Measurements from ENCODE around the gene LGALS16.
"Not testable (repeated sequence)": the region's sequence is repeated elsewhere in the genome, so short reads cannot be mapped to it uniquely, and the experiment has no call there.

LGALS16 gene

GRCh38 chr19:39643591-39643990 lies 12.1 kb upstream of the LGALS16 start:
- no peak overlapping the region for H3K4me3 ChIP-seq (ENCODE audit: low read depth, low read length)
- no peaks in the 10 kb centered on the region for H3K4me1 ChIP-seq (ENCODE audit: control insufficient read depth, insufficient read depth, low read length)
- H3K27ac ChIP-seq (ENCODE audit: low read depth, low read length), result no peak overlapping the region
- H3K9me3 ChIP-seq (ENCODE audit: control insufficient read depth, insufficient read depth, low read depth, low read length), result no peaks in the 10 kb centered on the region
- peaks cover 20% of the 10 kb centered on the region for H3K27me3 ChIP-seq (ENCODE audit: control insufficient read depth, insufficient read depth, low read length)
- H3K36me3 ChIP-seq (ENCODE audit: control insufficient read depth, insufficient read depth, low read length), result no peaks in the 10 kb centered on the region
- no peak overlapping the region for H3K9ac ChIP-seq (ENCODE audit: low read length)

- H3K9me3 ChIP-seq (ENCODE audit: control insufficient read depth, insufficient read depth, low read depth, low read length), result no peaks in the 10 kb centered on the region
- H3K36me3 ChIP-seq (ENCODE audit: control insufficient read depth, insufficient read depth, low read length), result no peaks in the 10 kb centered on the region
- H3K27me3 ChIP-seq (ENCODE audit: control insufficient read depth, insufficient read depth, low read length), result peaks cover 19% of the 10 kb centered on the region
- H3K4me3 ChIP-seq (ENCODE audit: low read depth, low read length), result no peak overlapping the region
- H3K4me1 ChIP-seq (ENCODE audit: control insufficient read depth, insufficient read depth, low read length), result no peaks in the 10 kb centered on the region
- no peak overlapping the region for H3K27ac ChIP-seq (ENCODE audit: low read depth, low read length)
- no peak overlapping the region for H3K9ac ChIP-seq (ENCODE audit: low read length)
Observed at GRCh38 chr19:39645800-39646411, 9.8 kb upstream of the LGALS16 start.

- H3K9me3 ChIP-seq (ENCODE audit: control insufficient read depth, insufficient read depth, low read depth, low read length), result no peaks in the 10 kb centered on the region
- no peaks in the 10 kb centered on the region for H3K4me1 ChIP-seq (ENCODE audit: control insufficient read depth, insufficient read depth, low read length)
- H3K27ac ChIP-seq (ENCODE audit: low read depth, low read length), result no peak overlapping the region
- no peak overlapping the region for H3K4me3 ChIP-seq (ENCODE audit: low read depth, low read length)
- H3K36me3 ChIP-seq (ENCODE audit: control insufficient read depth, insufficient read depth, low read length), result no peaks in the 10 kb centered on the region
- H3K27me3 ChIP-seq (ENCODE audit: control insufficient read depth, insufficient read depth, low read length), result peaks cover 7% of the 10 kb centered on the region; the same call in 1 of the 2 replicates
- H3K9ac ChIP-seq (ENCODE audit: low read length), result no peak overlapping the region
Observed at GRCh38 chr19:39647918-39648317, 7.8 kb upstream of the LGALS16 start.

GRCh38 chr19:39659791-39660190 lies 4.1 kb downstream of the LGALS16 start:
- no peak overlapping the region for H3K4me3 ChIP-seq (ENCODE audit: low read depth, low read length)
- H3K36me3 ChIP-seq (ENCODE audit: control insufficient read depth, insufficient read depth, low read length), result no peaks in the 10 kb centered on the region
- no peaks in the 10 kb centered on the region for H3K9me3 ChIP-seq (ENCODE audit: control insufficient read depth, insufficient read depth, low read depth, low read length)
- no peak overlapping the region for H3K9ac ChIP-seq (ENCODE audit: low read length)
- no peak overlapping the region for H3K27ac ChIP-seq (ENCODE audit: low read depth, low read length)
- H3K27me3 ChIP-seq (ENCODE audit: control insufficient read depth, insufficient read depth, low read length), result peaks cover 46% of the 10 kb centered on the region
- H3K4me1 ChIP-seq (ENCODE audit: control insufficient read depth, insufficient read depth, low read length), result no peaks in the 10 kb centered on the region

- Histone ChIP-seq H3K9ac (ENCODE audit: low read length) (no peak overlapping the region), H3K9me3 (ENCODE audit: control insufficient read depth, insufficient read depth, low read depth, low read length) (peaks cover 5% of the 10 kb centered on the region; the same call in 1 of the 2 replicates), H3K27ac (ENCODE audit: low read depth, low read length) (no peak overlapping the region), H3K36me3 (ENCODE audit: control insufficient read depth, insufficient read depth, low read length) (no peaks in the 10 kb centered on the region), H3K4me3 (ENCODE audit: low read depth, low read length) (no peak overlapping the region), H3K4me1 (ENCODE audit: control insufficient read depth, insufficient read depth, low read length) (no peaks in the 10 kb centered on the region), H3K27me3 (ENCODE audit: control insufficient read depth, insufficient read depth, low read length) (peaks cover 40% of the 10 kb centered on the region)
Observed at GRCh38 chr19:39660661-39661060, 4.9 kb downstream of the LGALS16 start.

- Histone ChIP-seq H3K4me1 (ENCODE audit: control insufficient read depth, insufficient read depth, low read length) (no peaks in the 10 kb centered on the region), H3K9me3 (ENCODE audit: control insufficient read depth, insufficient read depth, low read depth, low read length) (peaks cover 10% of the 10 kb centered on the region; the same call in 1 of the 2 replicates), H3K36me3 (ENCODE audit: control insufficient read depth, insufficient read depth, low read length) (no peaks in the 10 kb centered on the region), H3K9ac (ENCODE audit: low read length) (no peak overlapping the region), H3K4me3 (ENCODE audit: low read depth, low read length) (no peak overlapping the region), H3K27me3 (ENCODE audit: control insufficient read depth, insufficient read depth, low read length) (peaks cover 31% of the 10 kb centered on the region), H3K27ac (ENCODE audit: low read depth, low read length) (no peak overlapping the region)
Observed at GRCh38 chr19:39661565-39661964, 5.9 kb downstream of the LGALS16 start.

- not testable (repeated sequence) for H3K9me3 ChIP-seq (ENCODE audit: control insufficient read depth, insufficient read depth, low read depth, low read length); H3K27ac ChIP-seq (ENCODE audit: low read depth, low read length); H3K4me3 ChIP-seq (ENCODE audit: low read depth, low read length); H3K4me1 ChIP-seq (ENCODE audit: control insufficient read depth, insufficient read depth, low read length); H3K27me3 ChIP-seq (ENCODE audit: control insufficient read depth, insufficient read depth, low read length); H3K9ac ChIP-seq (ENCODE audit: low read length); H3K36me3 ChIP-seq (ENCODE audit: control insufficient read depth, insufficient read depth, low read length)
Observed at GRCh38 chr19:39669860-39670259, 14.1 kb downstream of the LGALS16 start.

GRCh38 chr19:39670998-39671397 lies 15.3 kb downstream of the LGALS16 start:
- peaks cover 4% of the 10 kb centered on the region; the same call in 1 of the 2 replicates for H3K4me1 ChIP-seq (ENCODE audit: control insufficient read depth, insufficient read depth, low read length)
- H3K27ac ChIP-seq (ENCODE audit: low read depth, low read length), result no peak overlapping the region
- H3K9me3 ChIP-seq (ENCODE audit: control insufficient read depth, insufficient read depth, low read depth, low read length), result peaks cover 1% of the 10 kb centered on the region; the same call in 1 of the 2 replicates
- H3K9ac ChIP-seq (ENCODE audit: low read length), result no peak overlapping the region
- H3K27me3 ChIP-seq (ENCODE audit: control insufficient read depth, insufficient read depth, low read length), result no peaks in the 10 kb centered on the region; the same call in 1 of the 2 replicates
- no peak overlapping the region for H3K4me3 ChIP-seq (ENCODE audit: low read depth, low read length)
- H3K36me3 ChIP-seq (ENCODE audit: control insufficient read depth, insufficient read depth, low read length), result no peaks in the 10 kb centered on the region

GRCh38 chr19:39671739-39672363 lies 16.1 kb downstream of the LGALS16 start:
- Histone ChIP-seq H3K27me3 (ENCODE audit: control insufficient read depth, insufficient read depth, low read length) (no peaks in the 10 kb centered on the region; the same call in 1 of the 2 replicates), H3K9ac (ENCODE audit: low read length) (no peak overlapping the region), H3K9me3 (ENCODE audit: control insufficient read depth, insufficient read depth, low read depth, low read length) (no peaks in the 10 kb centered on the region), H3K4me1 (ENCODE audit: control insufficient read depth, insufficient read depth, low read length) (peaks cover 4% of the 10 kb centered on the region; the same call in 1 of the 2 replicates), H3K36me3 (ENCODE audit: control insufficient read depth, insufficient read depth, low read length) (no peaks in the 10 kb centered on the region), H3K27ac (ENCODE audit: low read depth, low read length) (no peak overlapping the region), H3K4me3 (ENCODE audit: low read depth, low read length) (no peak overlapping the region)

- Histone ChIP-seq H3K27me3 (ENCODE audit: control insufficient read depth, insufficient read depth, low read length) (no peaks in the 10 kb centered on the region; the same call in 1 of the 2 replicates), H3K9me3 (ENCODE audit: control insufficient read depth, insufficient read depth, low read depth, low read length) (no peaks in the 10 kb centered on the region), H3K36me3 (ENCODE audit: control insufficient read depth, insufficient read depth, low read length) (no peaks in the 10 kb centered on the region), H3K27ac (ENCODE audit: low read depth, low read length) (no peak overlapping the region), H3K4me3 (ENCODE audit: low read depth, low read length) (no peak overlapping the region), H3K9ac (ENCODE audit: low read length) (no peak overlapping the region), H3K4me1 (ENCODE audit: control insufficient read depth, insufficient read depth, low read length) (peaks cover 4% of the 10 kb centered on the region; the same call in 1 of the 2 replicates)
Observed at GRCh38 chr19:39672473-39672872, 16.8 kb downstream of the LGALS16 start.

GRCh38 chr19:39673862-39674261 lies 18.1 kb downstream of the LGALS16 start:
- not testable (repeated sequence) for H3K27ac ChIP-seq (ENCODE audit: low read depth, low read length); H3K4me1 ChIP-seq (ENCODE audit: control insufficient read depth, insufficient read depth, low read length)
- peaks cover 11% of the 10 kb centered on the region; the same call in 1 of the 2 replicates for H3K27me3 ChIP-seq (ENCODE audit: control insufficient read depth, insufficient read depth, low read length)

More at GRCh38 chr19:39673862-39674261, 18.1 kb downstream of the LGALS16 start:
- H3K36me3 ChIP-seq (ENCODE audit: control insufficient read depth, insufficient read depth, low read length); H3K9ac ChIP-seq (ENCODE audit: low read length); H3K9me3 ChIP-seq (ENCODE audit: control insufficient read depth, insufficient read depth, low read depth, low read length); H3K4me3 ChIP-seq (ENCODE audit: low read depth, low read length): not testable (repeated sequence)

All from HUES6 (cell line).